Middle frontal gyrus (tissue), 1 donor: Measurements from ENCODE around the gene MTRR.

Experiments
- DNase-seq: peaks from one replicate; pipeline ENCODE4 v3.0.0-alpha.2; 2015; ENCODE audit warnings: low spot score; ENCODE audit errors: extremely low spot score

Gene MTRR

GRCh38 chr5:7868773-7869473 is at the start of gene MTRR, which contains the start of gene FASTKD3:
Gene MTRR (plus strand): TSS chr5:7869148. CDS start chr5:7870795, 1,647 bp downstream.
Gene FASTKD3 (minus strand): TSS chr5:7869031. CDS start chr5:7868083, 948 bp downstream.
- peak; percentile 95 for DNase-seq

GRCh38 chr5:7822449-7822848 is 46.5 kb upstream of the MTRR start:
- no peak for DNase-seq

- no peak for DNase-seq
Observed at GRCh38 chr5:7823594-7823993, 45.4 kb upstream of the MTRR start.

- no peak for DNase-seq
Observed at GRCh38 chr5:7824995-7825394, 44.0 kb upstream of the MTRR start.

- DNase-seq = no peak
Observed at GRCh38 chr5:7825630-7826029, 43.3 kb upstream of the MTRR start.

- peak; percentile 16 for DNase-seq
Observed at GRCh38 chr5:7827610-7828009, 41.3 kb upstream of the MTRR start.

GRCh38 chr5:7828269-7828668 is 40.7 kb upstream of the MTRR start:
- DNase-seq = no peak

GRCh38 chr5:7834982-7835381 is 34.0 kb upstream of the MTRR start:
- DNase-seq = no peak

- no peak for DNase-seq
Observed at GRCh38 chr5:7837403-7837802, 31.5 kb upstream of the MTRR start.

- no peak for DNase-seq
Observed at GRCh38 chr5:7842531-7842930, 26.4 kb upstream of the MTRR start.

- DNase-seq = no peak
Observed at GRCh38 chr5:7844901-7845300, 24.0 kb upstream of the MTRR start.

- no peak for DNase-seq
Observed at GRCh38 chr5:7845557-7845956, 23.4 kb upstream of the MTRR start.

GRCh38 chr5:7846327-7846726 is 22.6 kb upstream of the MTRR start:
- DNase-seq = no peak

GRCh38 chr5:7848296-7848695 is 20.7 kb upstream of the MTRR start:
- no peak for DNase-seq

GRCh38 chr5:7849681-7850394 is 19.1 kb upstream of the MTRR start:
- no peak for DNase-seq

GRCh38 chr5:7850395-7851239 is 18.3 kb upstream of the MTRR start, which contains the start of gene CFAP90:
Gene CFAP90 (minus strand): TSS chr5:7851133. CDS start chr5:7851021, 112 bp downstream.
- DNase-seq = no peak

- DNase-seq = no peak
Observed at GRCh38 chr5:7851240-7851592, 17.7 kb upstream of the MTRR start.

GRCh38 chr5:7851617-7852289 is 17.2 kb upstream of the MTRR start:
- no peak for DNase-seq

GRCh38 chr5:7852542-7852941 is 16.4 kb upstream of the MTRR start:
- no peak for DNase-seq

GRCh38 chr5:7852988-7853387 is 16.0 kb upstream of the MTRR start:
- no peak for DNase-seq

GRCh38 chr5:7855611-7856010 is 13.3 kb upstream of the MTRR start:
- no peak for DNase-seq
